WTC11 (cell line): ENCODE measurements around the gene SMARCB1. TPM values are rescaled to one million over a fixed set of nuclear protein-coding genes. Genes with fewer than 3 reads are reported as not detected.

Experiments used
- ATAC-seq: fragments of 200-7000 bp; cut with Tn5 transposase; 2 replicates; pipeline ENCODE4 v1.10.0; 2021; ENCODE audit warnings: mild to moderate bottlenecking, moderate library complexity
- CTCF ChIA-PET: fragments of 300-600 bp; sonication (Branson Sonifier 250); formaldehyde crosslinking; loops from one replicate; lab custom pipeline; 2021; ENCODE audit warnings: antibody characterized with exemption; lab: Charles Lee
- POLR2A ChIA-PET: fragments of 350-600 bp; sonication (Branson Sonifier 250); formaldehyde crosslinking; loops from one replicate; lab custom pipeline; 2021; ENCODE audit warnings: antibody characterized with exemption; lab: Charles Lee
- DNase-seq: peaks from one replicate; pipeline ENCODE4 v3.0.0; 2021; ENCODE audit warnings: low spot score
- H3K27ac Mint-ChIP-seq: 2 replicates; pipeline ENCODE4 v1.8.0; 2021; ENCODE audit warnings: mixed read lengths
- H3K27me3 Mint-ChIP-seq: 2 replicates; pipeline ENCODE4 v1.8.0; 2021; ENCODE audit warnings: low read depth, mild to moderate bottlenecking, moderate library complexity, mixed read lengths
- H3K36me3 Mint-ChIP-seq: 2 replicates; pipeline ENCODE4 v1.8.0; 2021; ENCODE audit warnings: mixed read lengths
- H3K4me1 Mint-ChIP-seq: 2 replicates; pipeline ENCODE4 v1.8.0; 2022; ENCODE audit warnings: mixed read lengths
- H3K4me3 Mint-ChIP-seq: 2 replicates; pipeline ENCODE4 v1.8.0; 2021; ENCODE audit warnings: mild to moderate bottlenecking, moderate library complexity, mixed read lengths
- H3K9me3 Mint-ChIP-seq: 2 replicates; pipeline ENCODE4 v1.8.0; 2021; ENCODE audit warnings: mixed read lengths
- CREB1 ChIP-seq: sonication (generic); formaldehyde crosslinking; IDR thresholded peaks from 2 replicates; pipeline ENCODE4 v1.8.0; 2023; ENCODE audit warnings: mild to moderate bottlenecking, missing genetic modification reagents
- E2F4 ChIP-seq: sonication (generic); formaldehyde crosslinking; IDR thresholded peaks from 2 replicates; pipeline ENCODE4 v1.8.1; 2022; ENCODE audit warnings: low read depth, mild to moderate bottlenecking, moderate library complexity, missing genetic modification reagents, borderline replicate concordance
- EMX1 ChIP-seq: fragments of 250-450 bp; sonication (Bioruptor Pico); IDR thresholded peaks from 2 replicates; pipeline ENCODE4 v1.8.0; 2021; ENCODE audit warnings: mild to moderate bottlenecking
- ERG ChIP-seq: fragments of 250-450 bp; sonication (Bioruptor Pico); IDR thresholded peaks from 2 replicates; pipeline ENCODE4 v1.8.0; 2021; ENCODE audit warnings: mild to moderate bottlenecking
- JAZF1 ChIP-seq: fragments of 250-450 bp; sonication (Bioruptor Pico); IDR thresholded peaks from 2 replicates; pipeline ENCODE4 v1.9.0; 2021; ENCODE audit warnings: moderate library complexity, mild to moderate bottlenecking, inconsistent platforms
- NR2C2 ChIP-seq: sonication (generic); formaldehyde crosslinking; IDR thresholded peaks from 2 replicates; pipeline ENCODE4 v1.8.0; 2022; ENCODE audit warnings: mild to moderate bottlenecking, missing genetic modification reagents
- PRRX2 ChIP-seq: fragments of 250-450 bp; sonication (Bioruptor Pico); IDR thresholded peaks from 2 replicates; pipeline ENCODE4 v1.8.0; 2021; ENCODE audit warnings: mild to moderate bottlenecking
- SMAD4 ChIP-seq: sonication (generic); formaldehyde crosslinking; IDR thresholded peaks from 2 replicates; pipeline ENCODE4 v1.8.0; 2022; ENCODE audit warnings: mild to moderate bottlenecking, missing genetic modification reagents
- SOX15 ChIP-seq: fragments of 250-450 bp; sonication (Bioruptor Pico); IDR thresholded peaks from 2 replicates; pipeline ENCODE4 v1.9.0; 2021; ENCODE audit warnings: mild to moderate bottlenecking
- SP1 ChIP-seq: sonication (generic); formaldehyde crosslinking; conservative IDR thresholded peaks from 2 replicates; pipeline ENCODE4 v1.8.1; 2022; ENCODE audit warnings: missing genetic modification reagents
- TEAD1 ChIP-seq: sonication (generic); formaldehyde crosslinking; IDR thresholded peaks from 2 replicates; pipeline ENCODE4 v1.8.0; 2022; ENCODE audit warnings: mild to moderate bottlenecking, missing genetic modification reagents
- ZNF232 ChIP-seq: sonication (generic); formaldehyde crosslinking; IDR thresholded peaks from 2 replicates; pipeline ENCODE4 v1.8.0; 2022; ENCODE audit warnings: mild to moderate bottlenecking, missing genetic modification reagents
- ZNF263 ChIP-seq: sonication (generic); formaldehyde crosslinking; IDR thresholded peaks from 2 replicates; pipeline ENCODE4 v1.8.1; 2022; ENCODE audit warnings: low read depth, mild to moderate bottlenecking, moderate library complexity, missing genetic modification reagents
- ZNF281 ChIP-seq: sonication (generic); formaldehyde crosslinking; IDR thresholded peaks from 2 replicates; pipeline ENCODE4 v1.8.0; 2023; ENCODE audit warnings: mild to moderate bottlenecking, missing genetic modification reagents
- ZNF425 ChIP-seq: fragments of 250-450 bp; sonication (Bioruptor Pico); conservative IDR thresholded peaks from 2 replicates; pipeline ENCODE4 v1.9.0; 2021; ENCODE audit warnings: mild to moderate bottlenecking
- total RNA-seq: library from RNA; stranded (reverse); gene quantifications from 3 replicates; pipeline ENCODE4 v1.2.3, GENCODE V29; 2021
- TF ChIP-seq, protein P1 (sequence below): sonication (generic); formaldehyde crosslinking; IDR thresholded peaks from 2 replicates; pipeline ENCODE4 v1.8.1; 2023; ENCODE audit warnings: mild to moderate bottlenecking, missing genetic modification reagents
- TF ChIP-seq, protein P2 (sequence below): fragments of 200-600 bp; IDR thresholded peaks from 2 replicates; pipeline ENCODE4 v1.8.0; 2022; ENCODE audit warnings: antibody characterized with exemption

Gene SMARCB1
- total RNA-seq, 1 experiment from 2014 or later, result 135 TPM

GRCh38 chr22:23804781-23805291, 18.1 kb downstream of the SMARCB1 start:
- Mint-ChIP-seq H3K27me3 (no peaks in the 10 kb centered on the region), H3K4me3 (no peak overlapping the region), H3K36me3 (peaks cover 70% of the 10 kb centered on the region), H3K9me3 (no peaks in the 10 kb centered on the region), H3K27ac (no peak overlapping the region), H3K4me1 (peaks cover 6% of the 10 kb centered on the region; the same call in 1 of the 2 replicates)
- TF ChIP-seq SP1 (CRISPR knock-in tag), result no peak
- no peak for TF ChIP-seq ZNF263 (CRISPR knock-in tag)
- no peak for TF ChIP-seq NR2C2
- TF ChIP-seq SMAD4, result no peak
- TF ChIP-seq E2F4 (CRISPR knock-in tag), result no peak
- TF ChIP-seq ERG (CRISPR knock-in tag), result no peak
- no peak for TF ChIP-seq ZNF281 (CRISPR knock-in tag)
- no peak for TF ChIP-seq ZNF425 (CRISPR knock-in tag)
- no peak for TF ChIP-seq CREB1
- TF ChIP-seq PRRX2 (CRISPR knock-in tag), result no peak
- TF ChIP-seq ZNF232 (CRISPR knock-in tag), result no peak
- TF ChIP-seq, protein P1, sequence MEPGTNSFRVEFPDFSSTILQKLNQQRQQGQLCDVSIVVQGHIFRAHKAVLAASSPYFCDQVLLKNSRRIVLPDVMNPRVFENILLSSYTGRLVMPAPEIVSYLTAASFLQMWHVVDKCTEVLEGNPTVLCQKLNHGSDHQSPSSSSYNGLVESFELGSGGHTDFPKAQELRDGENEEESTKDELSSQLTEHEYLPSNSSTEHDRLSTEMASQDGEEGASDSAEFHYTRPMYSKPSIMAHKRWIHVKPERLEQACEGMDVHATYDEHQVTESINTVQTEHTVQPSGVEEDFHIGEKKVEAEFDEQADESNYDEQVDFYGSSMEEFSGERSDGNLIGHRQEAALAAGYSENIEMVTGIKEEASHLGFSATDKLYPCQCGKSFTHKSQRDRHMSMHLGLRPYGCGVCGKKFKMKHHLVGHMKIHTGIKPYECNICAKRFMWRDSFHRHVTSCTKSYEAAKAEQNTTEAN (CRISPR knock-in tag), result no peak
- TF ChIP-seq EMX1, result no peak
- no peak for TF ChIP-seq SOX15 (CRISPR knock-in tag)
- TF ChIP-seq, protein P2, sequence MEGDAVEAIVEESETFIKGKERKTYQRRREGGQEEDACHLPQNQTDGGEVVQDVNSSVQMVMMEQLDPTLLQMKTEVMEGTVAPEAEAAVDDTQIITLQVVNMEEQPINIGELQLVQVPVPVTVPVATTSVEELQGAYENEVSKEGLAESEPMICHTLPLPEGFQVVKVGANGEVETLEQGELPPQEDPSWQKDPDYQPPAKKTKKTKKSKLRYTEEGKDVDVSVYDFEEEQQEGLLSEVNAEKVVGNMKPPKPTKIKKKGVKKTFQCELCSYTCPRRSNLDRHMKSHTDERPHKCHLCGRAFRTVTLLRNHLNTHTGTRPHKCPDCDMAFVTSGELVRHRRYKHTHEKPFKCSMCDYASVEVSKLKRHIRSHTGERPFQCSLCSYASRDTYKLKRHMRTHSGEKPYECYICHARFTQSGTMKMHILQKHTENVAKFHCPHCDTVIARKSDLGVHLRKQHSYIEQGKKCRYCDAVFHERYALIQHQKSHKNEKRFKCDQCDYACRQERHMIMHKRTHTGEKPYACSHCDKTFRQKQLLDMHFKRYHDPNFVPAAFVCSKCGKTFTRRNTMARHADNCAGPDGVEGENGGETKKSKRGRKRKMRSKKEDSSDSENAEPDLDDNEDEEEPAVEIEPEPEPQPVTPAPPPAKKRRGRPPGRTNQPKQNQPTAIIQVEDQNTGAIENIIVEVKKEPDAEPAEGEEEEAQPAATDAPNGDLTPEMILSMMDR, result no peak
- TF ChIP-seq TEAD1 (CRISPR knock-in tag), result no peak
- no peak for TF ChIP-seq JAZF1
- no peak for DNase-seq
- POLR2A ChIA-PET, result no interaction called here
- no peak for ATAC-seq
- CTCF ChIA-PET, result interaction anchor here (0.9 to 1.4 kb wide), 3 partner anchors 36 to 45 kb away, joined by 3 to 4 read pairs (median 3); no protein-coding TSS in a partner anchor
